ENCODE data around the gene HEYL. TPM values are rescaled to one million over a fixed set of nuclear protein-coding genes. Genes with fewer than 3 reads are reported as not detected.

Gene HEYL
- total and polyA plus RNA-seq, 9 donors = 1.8 to 27.2 (median 11.3) TPM

GRCh38 chr1:39653546-39654031, 14.1 kb upstream of the HEYL start:
- no peaks in the 10 kb centered on the region for H3K27me3 ChIP-seq
- TF ChIP-seq, protein P1, sequence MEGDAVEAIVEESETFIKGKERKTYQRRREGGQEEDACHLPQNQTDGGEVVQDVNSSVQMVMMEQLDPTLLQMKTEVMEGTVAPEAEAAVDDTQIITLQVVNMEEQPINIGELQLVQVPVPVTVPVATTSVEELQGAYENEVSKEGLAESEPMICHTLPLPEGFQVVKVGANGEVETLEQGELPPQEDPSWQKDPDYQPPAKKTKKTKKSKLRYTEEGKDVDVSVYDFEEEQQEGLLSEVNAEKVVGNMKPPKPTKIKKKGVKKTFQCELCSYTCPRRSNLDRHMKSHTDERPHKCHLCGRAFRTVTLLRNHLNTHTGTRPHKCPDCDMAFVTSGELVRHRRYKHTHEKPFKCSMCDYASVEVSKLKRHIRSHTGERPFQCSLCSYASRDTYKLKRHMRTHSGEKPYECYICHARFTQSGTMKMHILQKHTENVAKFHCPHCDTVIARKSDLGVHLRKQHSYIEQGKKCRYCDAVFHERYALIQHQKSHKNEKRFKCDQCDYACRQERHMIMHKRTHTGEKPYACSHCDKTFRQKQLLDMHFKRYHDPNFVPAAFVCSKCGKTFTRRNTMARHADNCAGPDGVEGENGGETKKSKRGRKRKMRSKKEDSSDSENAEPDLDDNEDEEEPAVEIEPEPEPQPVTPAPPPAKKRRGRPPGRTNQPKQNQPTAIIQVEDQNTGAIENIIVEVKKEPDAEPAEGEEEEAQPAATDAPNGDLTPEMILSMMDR (IDR thresholded peaks at IDR 0.05) = peak; percentile 87 to 93 (median 91)
- TF ChIP-seq EP300 (IDR thresholded peaks at IDR 0.05) (no peak), POLR2A (IDR thresholded peaks at IDR 0.05) (no peak)
- intact Hi-C loops (cut with DNase I) = loop anchor here in 3 of 4 donors (1.0 to 5.0 kb wide), 4 partner anchors 29 to 69 kb away; no protein-coding TSS in a partner anchor
- peak; percentile 79 to 89 (median 80) for DNase-seq
- no peak overlapping the region for H3K27ac ChIP-seq
- H3K36me3 ChIP-seq = no peaks in the 10 kb centered on the region
- no peaks in the 10 kb centered on the region for H3K9me3 ChIP-seq
- H3K4me3 ChIP-seq = no peak overlapping the region
- peaks cover 2% of the 10 kb centered on the region for H3K4me1 ChIP-seq (ENCODE audit: insufficient read depth)
- WGBS, 3 donors = 2 to 4% (median 3%) methylated on average over 8 of the region's 8 CpGs

GRCh38 chr1:39652554-39652953, 13.1 kb upstream of the HEYL start:
- 79 to 82% (median 80%) methylated on average over 2 of the region's 2 CpGs for WGBS, 3 donors
- Histone ChIP-seq H3K27me3 (no peaks in the 10 kb centered on the region), H3K4me3 (no peak overlapping the region), H3K4me1 (ENCODE audit: insufficient read depth) (peaks cover 3% of the 10 kb centered on the region), H3K27ac (peak overlapping the region in 1 of 2 donors; percentile 30), H3K9me3 (no peaks in the 10 kb centered on the region), H3K36me3 (no peaks in the 10 kb centered on the region)
- DNase-seq = no peak
- intact Hi-C loops (cut with DNase I) = loop anchor here in 2 of 4 donors (2.0 to 5.0 kb wide), 3 partner anchors 28 to 70 kb away; no protein-coding TSS in a partner anchor
- no peak for TF ChIP-seq POLR2A (IDR thresholded peaks at IDR 0.05)
- TF ChIP-seq, protein P1 (IDR thresholded peaks at IDR 0.05) = peak in 1 of 3 donors; percentile 8

- TF ChIP-seq EP300 (IDR thresholded peaks at IDR 0.05) (no peak), POLR2A (IDR thresholded peaks at IDR 0.05) (no peak)
- TF ChIP-seq, protein P1 (IDR thresholded peaks at IDR 0.05) = no peak
These were observed 12.7 kb upstream of the HEYL start for GRCh38 chr1:39652105-39652504.

GRCh38 chr1:39650431-39650830, 11.0 kb upstream of the HEYL start:
- 96 to 100% (median 98%) methylated on average over 1 of the region's 1 CpG for WGBS, 3 donors

More at GRCh38 chr1:39652105-39652504, 12.7 kb upstream of the HEYL start:
- H3K27ac ChIP-seq = peak overlapping the region in 1 of 2 donors; percentile 30
- no peaks in the 10 kb centered on the region for H3K9me3 ChIP-seq
- H3K4me3 ChIP-seq = no peak overlapping the region
- H3K36me3 ChIP-seq = no peaks in the 10 kb centered on the region
- DNase-seq = no peak
- no peaks in the 10 kb centered on the region for H3K27me3 ChIP-seq
- peaks cover 6% of the 10 kb centered on the region for H3K4me1 ChIP-seq (ENCODE audit: insufficient read depth)
- 40 to 51% (median 43%) methylated on average over 6 of the region's 6 CpGs for WGBS, 3 donors
- intact Hi-C loops (cut with DNase I) = loop anchor here in 2 of 4 donors (2.0 to 5.0 kb wide), 3 partner anchors 27 to 70 kb away; no protein-coding TSS in a partner anchor

More at GRCh38 chr1:39650431-39650830, 11.0 kb upstream of the HEYL start:
- no peak overlapping the region for H3K27ac ChIP-seq
- no peaks in the 10 kb centered on the region for H3K36me3 ChIP-seq
- TF ChIP-seq EP300 (IDR thresholded peaks at IDR 0.05) = no peak
- TF ChIP-seq, protein P1 (IDR thresholded peaks at IDR 0.05) = no peak
- H3K4me3 ChIP-seq = no peak overlapping the region
- no peaks in the 10 kb centered on the region for H3K27me3 ChIP-seq
- intact Hi-C loops (cut with DNase I) = loop anchor here in 2 of 4 donors (2.0 to 5.0 kb wide), 2 partner anchors 42 to 72 kb away; no protein-coding TSS in a partner anchor
- no peaks in the 10 kb centered on the region for H3K9me3 ChIP-seq
- peaks cover 14% of the 10 kb centered on the region for H3K4me1 ChIP-seq (ENCODE audit: insufficient read depth)
- DNase-seq = no peak
